SJCRH30 (cell line): Measurements from ENCODE around the gene DNAI2. TPM values are rescaled to one million over a fixed set of nuclear protein-coding genes. Genes with fewer than 3 reads are reported as not detected.

Source experiments
- DNase-seq, 2 experiments: peaks; one replicate each; pipeline ENCODE4 v3.0.0-alpha.2; 2015 to 2020
- H3K27ac ChIP-seq: fragments of 250-450 bp; sonication (Bioruptor Pico); 2 replicates; pipeline ENCODE4 v1.5.1; 2020; ENCODE audit warnings: mild to moderate bottlenecking, moderate library complexity
- H3K27me3 ChIP-seq: fragments of 250-450 bp; sonication (Bioruptor Pico); 2 replicates; pipeline ENCODE4 v1.5.1; 2020; ENCODE audit warnings: mild to moderate bottlenecking, moderate library complexity
- H3K36me3 ChIP-seq: fragments of 250-450 bp; sonication (Bioruptor Pico); 2 replicates; pipeline ENCODE4 v1.5.1; 2020; ENCODE audit warnings: mild to moderate bottlenecking, moderate library complexity
- H3K4me1 ChIP-seq: fragments of 250-450 bp; sonication (Bioruptor Pico); 2 replicates; pipeline ENCODE4 v1.5.1; 2020; ENCODE audit warnings: mild to moderate bottlenecking, moderate library complexity
- H3K4me3 ChIP-seq: fragments of 250-450 bp; sonication (Bioruptor Pico); 2 replicates; pipeline ENCODE4 v1.5.1; 2020; ENCODE audit warnings: mild to moderate bottlenecking, moderate library complexity
- H3K9me3 ChIP-seq: fragments of 250-450 bp; sonication (Bioruptor Pico); replicated peaks from 2 replicates; pipeline ENCODE4 v1.5.1; 2020; ENCODE audit warnings: mild to moderate bottlenecking, moderate library complexity
- total RNA-seq: library from RNA; depleted of rRNA; stranded (reverse); fragments of >200 nt; shearing (Covaris generic); gene quantifications from 2 replicates; pipeline ENCODE4 v1.2.3, GENCODE V29; 2014

DNAI2 gene
- total RNA-seq, 1 experiment from 2014 or later, result not detected

- H3K4me3 ChIP-seq, result no peak overlapping the region
- no peaks in the 10 kb centered on the region for H3K9me3 ChIP-seq
- no peaks in the 10 kb centered on the region for H3K4me1 ChIP-seq
- DNase-seq, result peak; percentile 67 to 80
- H3K27ac ChIP-seq, result no peak overlapping the region
- H3K27me3 ChIP-seq, result peaks cover 14% of the 10 kb centered on the region
- no peaks in the 10 kb centered on the region for H3K36me3 ChIP-seq
Observed at GRCh38 chr17:74296548-74296936, 22.5 kb downstream of the DNAI2 start.

GRCh38 chr17:74297941-74298340, 23.9 kb downstream of the DNAI2 start:
- no peak for DNase-seq
- no peaks in the 10 kb centered on the region for H3K9me3 ChIP-seq
- H3K36me3 ChIP-seq, result no peaks in the 10 kb centered on the region
- H3K4me3 ChIP-seq, result no peak overlapping the region
- H3K4me1 ChIP-seq, result no peaks in the 10 kb centered on the region
- H3K27me3 ChIP-seq, result peaks cover 11% of the 10 kb centered on the region
- H3K27ac ChIP-seq, result no peak overlapping the region

GRCh38 chr17:74298778-74299177, 24.7 kb downstream of the DNAI2 start:
- H3K4me1 ChIP-seq, result no peaks in the 10 kb centered on the region

GRCh38 chr17:74299226-74300009, 25.4 kb downstream of the DNAI2 start:
- H3K27me3 ChIP-seq, result peaks cover 11% of the 10 kb centered on the region
- DNase-seq, result no peak
- no peaks in the 10 kb centered on the region for H3K4me1 ChIP-seq
- no peaks in the 10 kb centered on the region for H3K36me3 ChIP-seq
- no peak overlapping the region for H3K27ac ChIP-seq
- no peaks in the 10 kb centered on the region for H3K9me3 ChIP-seq
- H3K4me3 ChIP-seq, result no peak overlapping the region

More at GRCh38 chr17:74298778-74299177, 24.7 kb downstream of the DNAI2 start:
- H3K36me3 ChIP-seq, result no peaks in the 10 kb centered on the region
- DNase-seq, result no peak
- H3K27me3 ChIP-seq, result peaks cover 11% of the 10 kb centered on the region
- H3K9me3 ChIP-seq, result no peaks in the 10 kb centered on the region
- H3K27ac ChIP-seq, result no peak overlapping the region
- no peak overlapping the region for H3K4me3 ChIP-seq

GRCh38 chr17:74303305-74303704, 29.3 kb downstream of the DNAI2 start:
- no peak overlapping the region for H3K4me3 ChIP-seq
- H3K27ac ChIP-seq, result no peak overlapping the region
- no peak for DNase-seq
- H3K4me1 ChIP-seq, result no peaks in the 10 kb centered on the region
- H3K36me3 ChIP-seq, result no peaks in the 10 kb centered on the region
- H3K27me3 ChIP-seq, result peaks cover 7% of the 10 kb centered on the region
- H3K9me3 ChIP-seq, result no peaks in the 10 kb centered on the region

- Histone ChIP-seq H3K36me3 (no peaks in the 10 kb centered on the region), H3K9me3 (no peaks in the 10 kb centered on the region), H3K27ac (no peak overlapping the region), H3K27me3 (peaks cover 7% of the 10 kb centered on the region), H3K4me1 (no peaks in the 10 kb centered on the region), H3K4me3 (no peak overlapping the region)
- DNase-seq, result peak; percentile 42 to 67
Observed at GRCh38 chr17:74304184-74304583, 30.1 kb downstream of the DNAI2 start.

- no peak overlapping the region for H3K27ac ChIP-seq
- peak in 1 of 2 experiments; percentile 30 for DNase-seq
Observed at GRCh38 chr17:74305865-74306654, 32.0 kb downstream of the DNAI2 start.

GRCh38 chr17:74307984-74308773, 34.1 kb downstream of the DNAI2 start:
- Histone ChIP-seq H3K27me3 (peaks cover 7% of the 10 kb centered on the region), H3K4me1 (no peaks in the 10 kb centered on the region), H3K9me3 (no peaks in the 10 kb centered on the region), H3K27ac (no peak overlapping the region), H3K4me3 (no peak overlapping the region), H3K36me3 (no peaks in the 10 kb centered on the region)
- no peak for DNase-seq

More at GRCh38 chr17:74305865-74306654, 32.0 kb downstream of the DNAI2 start:
- no peaks in the 10 kb centered on the region for H3K9me3 ChIP-seq
- H3K36me3 ChIP-seq, result no peaks in the 10 kb centered on the region
- no peaks in the 10 kb centered on the region for H3K4me1 ChIP-seq
- H3K27me3 ChIP-seq, result peaks cover 7% of the 10 kb centered on the region
- no peak overlapping the region for H3K4me3 ChIP-seq

- H3K27ac ChIP-seq, result no peak overlapping the region
- H3K27me3 ChIP-seq, result peaks cover 7% of the 10 kb centered on the region
- no peaks in the 10 kb centered on the region for H3K36me3 ChIP-seq
- no peaks in the 10 kb centered on the region for H3K9me3 ChIP-seq
- DNase-seq, result no peak
- H3K4me1 ChIP-seq, result no peaks in the 10 kb centered on the region
- no peak overlapping the region for H3K4me3 ChIP-seq
Observed at GRCh38 chr17:74309902-74310301, 35.9 kb downstream of the DNAI2 start.

GRCh38 chr17:74314877-74315276, 40.8 kb downstream of the DNAI2 start:
- Histone ChIP-seq H3K27me3 (peaks cover 4% of the 10 kb centered on the region), H3K4me1 (no peaks in the 10 kb centered on the region), H3K9me3 (no peaks in the 10 kb centered on the region), H3K27ac (no peak overlapping the region), H3K36me3 (no peaks in the 10 kb centered on the region), H3K4me3 (no peak overlapping the region)
- DNase-seq, result no peak

- Histone ChIP-seq H3K27ac (no peak overlapping the region), H3K4me3 (no peak overlapping the region), H3K9me3 (no peaks in the 10 kb centered on the region), H3K4me1 (no peaks in the 10 kb centered on the region), H3K27me3 (peaks cover 11% of the 10 kb centered on the region), H3K36me3 (no peaks in the 10 kb centered on the region)
- no peak for DNase-seq
Observed at GRCh38 chr17:74316220-74316619, 42.2 kb downstream of the DNAI2 start.

GRCh38 chr17:74317071-74317470, 43.0 kb downstream of the DNAI2 start:
- Histone ChIP-seq H3K27me3 (peaks cover 11% of the 10 kb centered on the region), H3K4me3 (no peak overlapping the region), H3K27ac (no peak overlapping the region), H3K36me3 (no peaks in the 10 kb centered on the region), H3K4me1 (no peaks in the 10 kb centered on the region), H3K9me3 (no peaks in the 10 kb centered on the region)
- no peak for DNase-seq

- Histone ChIP-seq H3K4me1 (no peaks in the 10 kb centered on the region), H3K4me3 (no peak overlapping the region), H3K9me3 (no peaks in the 10 kb centered on the region), H3K27ac (no peak overlapping the region), H3K36me3 (no peaks in the 10 kb centered on the region), H3K27me3 (peaks cover 11% of the 10 kb centered on the region)
- DNase-seq, result no peak
Observed at GRCh38 chr17:74318391-74318790, 44.4 kb downstream of the DNAI2 start.

GRCh38 chr17:74324521-74324920, 50.5 kb downstream of the DNAI2 start:
- no peaks in the 10 kb centered on the region for H3K4me1 ChIP-seq
- no peaks in the 10 kb centered on the region for H3K36me3 ChIP-seq
- H3K4me3 ChIP-seq, result no peak overlapping the region
- no peak overlapping the region for H3K27ac ChIP-seq
- H3K9me3 ChIP-seq, result no peaks in the 10 kb centered on the region
- DNase-seq, result no peak
- peaks cover 11% of the 10 kb centered on the region for H3K27me3 ChIP-seq

GRCh38 chr17:74325376-74325742, 51.3 kb downstream of the DNAI2 start:
- Histone ChIP-seq H3K4me3 (no peak overlapping the region), H3K27ac (no peak overlapping the region), H3K27me3 (peaks cover 3% of the 10 kb centered on the region; the same call in 1 of the 2 replicates), H3K9me3 (no peaks in the 10 kb centered on the region), H3K36me3 (no peaks in the 10 kb centered on the region), H3K4me1 (no peaks in the 10 kb centered on the region)
- DNase-seq, result no peak
